ENCODE measurements around the gene ETFBKMT.

GRCh38 chr12:31705621-31706020 lies 46.1 kb downstream of the ETFBKMT start:
- no peak for TF ChIP-seq CTCF (IDR thresholded peaks at IDR 0.05; ENCODE audit: low read length)
- no peak for TF ChIP-seq EZH2 (optimal IDR thresholded peaks at IDR 0.05; ENCODE audit: low read depth, low read length)
